Ovary (tissue), 3 donors: ENCODE results near the gene ZNF99.
"Not testable (repeated sequence)": the region's sequence is repeated elsewhere in the genome, so short reads cannot be mapped to it uniquely, and the experiment has no call there.

Source experiments
- CTCF ChIP-seq, 3 donors: fragments of 450-650 bp in 2 of 3; fragments of 200-600 bp in 1 of 3; IDR thresholded peaks; one replicate each; pipeline versions ENCODE4 v1.5.1 to v1.8.0; 2016 to 2022; ENCODE audit warnings: antibody characterized with exemption in 3 of 3, mild to moderate bottlenecking in 1 of 3
- POLR2A ChIP-seq: fragments of 450-650 bp; IDR thresholded peaks from one replicate; pipeline ENCODE4 v1.6.1; 2017; ENCODE audit warnings: antibody characterized with exemption, mild to moderate bottlenecking, moderate library complexity
- donor health status: DM: no; HTN: no; CAD: no.

GRCh38 chr19:22721533-22721932, 62.4 kb downstream of the ZNF99 start:
- not testable (repeated sequence) for TF ChIP-seq CTCF (IDR thresholded peaks at IDR 0.05); POLR2A
